Erythroblast (primary cell): ENCODE results near the gene IFNW1.
"Not testable (repeated sequence)": the region's sequence is repeated elsewhere in the genome, so short reads cannot be mapped to it uniquely, and the experiment has no call there.

Experiments
- DNase-seq, 2 experiments: peaks; one replicate each; lab custom pipeline; 2025; lab: John Stamatoyannopoulos, UW
- GATA1 ChIP-seq: IDR thresholded peaks from 2 replicates; pipeline ENCODE4 v1.6.1; 2011; ENCODE audit warnings: low read depth, mild to moderate bottlenecking, control low read depth, low read length, moderate library complexity
- POLR2A ChIP-seq: IDR thresholded peaks from 2 replicates; pipeline ENCODE4 v1.6.1; 2011; ENCODE audit warnings: mild to moderate bottlenecking, low read length

IFNW1 gene

GRCh38 chr9:21135736-21136135 lies 5.9 kb downstream of the IFNW1 start:
- no peak for TF ChIP-seq POLR2A
- TF ChIP-seq GATA1: no peak
- no peak for DNase-seq

GRCh38 chr9:21128186-21128585 lies 13.4 kb downstream of the IFNW1 start:
- DNase-seq: not testable (repeated sequence)

GRCh38 chr9:21121595-21122251 lies 19.9 kb downstream of the IFNW1 start:
- TF ChIP-seq POLR2A (no peak), GATA1 (no peak)
- no peak for DNase-seq

GRCh38 chr9:21121079-21121478 lies 20.6 kb downstream of the IFNW1 start:
- no peak for DNase-seq
- TF ChIP-seq POLR2A (no peak), GATA1 (no peak)

- TF ChIP-seq POLR2A (no peak), GATA1 (no peak)
Measured at GRCh38 chr9:21119093-21119770, 22.4 kb downstream of the IFNW1 start.

GRCh38 chr9:21114311-21114710 lies 27.3 kb downstream of the IFNW1 start:
- TF ChIP-seq GATA1: no peak
- TF ChIP-seq POLR2A: no peak
- no peak for DNase-seq

More at GRCh38 chr9:21119093-21119770, 22.4 kb downstream of the IFNW1 start:
- peak; percentile 21 to 27 for DNase-seq

- TF ChIP-seq GATA1 (no peak), POLR2A (no peak)
- peak; percentile 78 to 85 for DNase-seq
Measured at GRCh38 chr9:21110708-21111576, 30.7 kb downstream of the IFNW1 start.

GRCh38 chr9:21104787-21105186 lies 36.8 kb downstream of the IFNW1 start:
- TF ChIP-seq GATA1: no peak
- no peak for TF ChIP-seq POLR2A
- no peak for DNase-seq

- TF ChIP-seq GATA1 (no peak), POLR2A (no peak)
- DNase-seq: no peak
Measured at GRCh38 chr9:21102305-21102704, 39.3 kb downstream of the IFNW1 start.

- no peak for DNase-seq
- TF ChIP-seq POLR2A (no peak), GATA1 (no peak)
Measured at GRCh38 chr9:21097817-21098216, 43.8 kb downstream of the IFNW1 start.

GRCh38 chr9:21096901-21097255 lies 44.8 kb downstream of the IFNW1 start:
- peak in 1 of 2 experiments; percentile 60 for DNase-seq
- TF ChIP-seq POLR2A (no peak), GATA1 (no peak)

- TF ChIP-seq POLR2A: peak; percentile 48
- no peak for TF ChIP-seq GATA1
- peak; percentile 85 to 86 for DNase-seq
Measured at GRCh38 chr9:21096172-21096900, 45.3 kb downstream of the IFNW1 start.

GRCh38 chr9:21095561-21095960 lies 46.1 kb downstream of the IFNW1 start:
- DNase-seq: peak in 1 of 2 experiments; percentile 47
- TF ChIP-seq GATA1: no peak
